K562 (cell line): ENCODE data around the gene PKHD1. TPM values are rescaled to one million over a fixed set of nuclear protein-coding genes. Genes with fewer than 3 reads are reported as not detected.

Experiments
- ATAC-seq: fragments of 200-7000 bp; cut with Tn5 transposase; 3 replicates; pipeline ENCODE4 v1.9.1; 2020; ENCODE audit warnings: moderate library complexity
- BruUV-seq: library from RNA; stranded (reverse); fragments of 400-500 nt; replicated peaks from 2 replicates; lab custom pipeline; 2021; lab: Mats Ljungman, UMichigan
- CTCF ChIA-PET: fragments of 300-600 bp; formaldehyde crosslinking; extraction: SDS; loops from one replicate; lab custom pipeline; 2021; ENCODE audit warnings: low intra/inter-chr PET ratio; lab: Yijun Ruan, JAX
- POLR2A ChIA-PET: fragments of 300-600, 350-650 bp; sonication (Branson Sonifier 250); formaldehyde crosslinking; extraction: SDS; loops from one replicate; lab custom pipeline; 2021; ENCODE audit warnings: antibody characterized with exemption, inconsistent platforms; lab: Yijun Ruan, JAX
- DNase-seq, 4 experiments: peaks; one replicate each; pipeline versions ENCODE4 v3.0.0 to v3.0.0-alpha.2; 2011 to 2018; ENCODE audit warnings: low spot score in 3 of 4, mixed read lengths in 3 of 4; ENCODE audit errors: extremely low read depth in 1 of 4
- FAIRE-seq: peaks from 2 replicates; lab custom pipeline; 2011; peaks lifted over from hg19 to GRCh38; lab: Jason Lieb, UNC
- H2AFZ ChIP-seq: 2 replicates; pipeline ENCODE4 v1.6.0; 2011; ENCODE audit warnings: low read depth, low read length, control low read depth, inconsistent platforms
- H3K27ac ChIP-seq: fragments of 200-600 bp; 3 replicates; pipeline ENCODE4 v1.8.0; 2011; ENCODE audit warnings: low read depth, mild to moderate bottlenecking, control low read depth, inconsistent platforms, low read length, moderate library complexity, mixed read lengths; ENCODE audit errors: extremely low read depth
- H3K27me3 ChIP-seq, 2 experiments: fragments of 300-600 bp in 1 of 2; 2 replicates in 1 of 2; 3 replicates in 1 of 2; pipeline versions ENCODE4 v1.6.0 to v1.8.0; 2011; ENCODE audit warnings: inconsistent platforms in 2 of 2, low read length in 2 of 2, mild to moderate bottlenecking in 1 of 2, mixed read lengths in 1 of 2, moderate library complexity in 1 of 2; ENCODE audit not compliant: control insufficient read depth in 2 of 2, insufficient read depth in 2 of 2
- H3K36me3 ChIP-seq: fragments of 300-600 bp; 3 replicates; pipeline ENCODE4 v1.8.0; 2011; ENCODE audit warnings: mild to moderate bottlenecking, low read length, inconsistent platforms; ENCODE audit not compliant: control insufficient read depth, insufficient read depth
- H3K4me1 ChIP-seq, 2 experiments: fragments of 200-600 bp in 1 of 2; replicated peaks in 1 of 2; 2 replicates in 1 of 2; 3 replicates in 1 of 2; pipeline versions ENCODE4 v1.5.1 to v1.8.0; 2011; ENCODE audit warnings: inconsistent platforms in 2 of 2, low read length in 2 of 2, mild to moderate bottlenecking in 1 of 2, mixed read lengths in 1 of 2, moderate library complexity in 1 of 2; ENCODE audit not compliant: control insufficient read depth in 2 of 2, insufficient read depth in 2 of 2
- H3K4me2 ChIP-seq: 2 replicates; pipeline ENCODE4 v1.6.1; 2011; ENCODE audit warnings: low read length, control low read depth, inconsistent platforms, mixed read lengths; ENCODE audit not compliant: insufficient read depth
- H3K4me3 ChIP-seq: fragments of 200-600 bp; sonication (generic), shearing (Covaris generic); 2 replicates; pipeline ENCODE4 v1.5.1; 2016; ENCODE audit warnings: control low read depth, inconsistent platforms
- H3K79me2 ChIP-seq: fragments of 200-600 bp; 3 replicates; pipeline ENCODE4 v1.8.0; 2011; ENCODE audit warnings: low read length, inconsistent platforms; ENCODE audit not compliant: control insufficient read depth, insufficient read depth
- H3K9ac ChIP-seq, 2 experiments: 2 replicates each; pipeline versions ENCODE4 v1.6.0 to v1.6.1; 2011; ENCODE audit warnings: low read depth in 2 of 2, low read length in 2 of 2, control low read depth in 1 of 2, inconsistent platforms in 1 of 2, mild to moderate bottlenecking in 1 of 2, mixed read lengths in 1 of 2; ENCODE audit not compliant: insufficient read depth in 1 of 2
- H3K9me1 ChIP-seq: one replicate; pipeline ENCODE4 v1.6.0; 2011; ENCODE audit warnings: inconsistent platforms, mild to moderate bottlenecking, low read length, moderate library complexity; ENCODE audit not compliant: control insufficient read depth, insufficient read depth
- H3K9me3 ChIP-seq: replicated peaks from 2 replicates; pipeline ENCODE4 v1.5.1; 2011; ENCODE audit warnings: low read depth, low read length, inconsistent platforms; ENCODE audit not compliant: control insufficient read depth, insufficient read depth
- H4K20me1 ChIP-seq: replicated peaks from 2 replicates; pipeline ENCODE4 v1.6.1; 2011; ENCODE audit warnings: low read length, inconsistent platforms, mixed read lengths; ENCODE audit not compliant: control insufficient read depth, insufficient read depth
- CHD4 ChIP-seq: fragments of 200-600 bp; sonication (generic); IDR thresholded peaks from 3 replicates; pipeline ENCODE4 v1.6.1; 2012; ENCODE audit warnings: low read depth, mild to moderate bottlenecking, mixed read lengths, low read length, inconsistent platforms; ENCODE audit not compliant: insufficient read depth, insufficient replicate concordance, poor library complexity, severe bottlenecking
- ILF3 ChIP-seq: fragments of 450-650 bp; IDR thresholded peaks from 2 replicates; pipeline ENCODE4 v1.6.1; 2018; ENCODE audit warnings: antibody characterized with exemption, mild to moderate bottlenecking, moderate library complexity, borderline replicate concordance
- YBX1 ChIP-seq: fragments of 450-650 bp; IDR thresholded peaks from 2 replicates; pipeline ENCODE4 v1.7.1; 2016; ENCODE audit warnings: mild to moderate bottlenecking
- WGBS: fragments of 100-300 bp; shearing (Covaris generic); methylation state at CpG from one replicate; pipeline ENCODE4 v1.1.6; 2016; ENCODE audit warnings: low coverage, mixed read lengths; ENCODE audit not compliant: insufficient coverage; ENCODE audit errors: missing lambda C conversion rate; 5-methylcytosine and 5-hydroxymethylcytosine counted together
- in situ Hi-C: fragments of 300-500 bp; cut with MboI; formaldehyde crosslinking; loops from 4 replicates; pipeline ENCODE4 v1.15.0; 2018; ENCODE audit warnings: inconsistent platforms, mixed read lengths
- intact Hi-C: fragments of 100-400 bp; cut with micrococcal nuclease; formaldehyde crosslinking; loops from 2 replicates; pipeline ENCODE4 v1.14.2; 2022
- polyA plus RNA-seq, 8 experiments: library from polyadenylated mRNA; depleted of rRNA in 4 of 8; stranded (reverse) in 5 of 8; unstranded in 3 of 8; fragments of >200 nt; fragmentation: Nextera tagmentation in 2 of 8; fragmentation: Illumina TruSeq in 1 of 8; extraction: Ambion mirVana in 2 of 8; extraction: Trizol in 1 of 8; gene quantifications; 2 replicates each; pipeline versions ENCODE4 v1.2.1 to v1.2.3, GENCODE V29; 2011 to 2014; ENCODE audit warnings: inconsistent platforms in 1 of 8, missing spikeins in 1 of 8
- total RNA-seq, 7 experiments: library from RNA; depleted of rRNA in 6 of 7; stranded (reverse); fragments of >200 nt in 6 of 7; fragmentation: Illumina TruSeq in 2 of 7; extraction: Trizol in 2 of 7; gene quantifications; 2 replicates each; pipeline versions ENCODE4 v1.2.1 to v1.2.3, GENCODE V29; 2011 to 2021; ENCODE audit warnings: low replicate concordance in 1 of 7
- TF ChIP-seq, protein P1 (sequence below), 2 experiments: fragments of 450-650 bp; IDR thresholded peaks; 2 replicates each; pipeline ENCODE4 v1.6.1; 2016; ENCODE audit warnings: mild to moderate bottlenecking in 2 of 2, borderline replicate concordance in 1 of 2, low read depth in 1 of 2, moderate library complexity in 1 of 2

The PKHD1 gene
- total and polyA plus RNA-seq, 9 of the 15 experiments (the other 6 are each of a cell fraction or from before 2014, with no cell fraction given) = 0.01 to 0.04 (median 0.01) TPM; not detected in 6

DNA sequence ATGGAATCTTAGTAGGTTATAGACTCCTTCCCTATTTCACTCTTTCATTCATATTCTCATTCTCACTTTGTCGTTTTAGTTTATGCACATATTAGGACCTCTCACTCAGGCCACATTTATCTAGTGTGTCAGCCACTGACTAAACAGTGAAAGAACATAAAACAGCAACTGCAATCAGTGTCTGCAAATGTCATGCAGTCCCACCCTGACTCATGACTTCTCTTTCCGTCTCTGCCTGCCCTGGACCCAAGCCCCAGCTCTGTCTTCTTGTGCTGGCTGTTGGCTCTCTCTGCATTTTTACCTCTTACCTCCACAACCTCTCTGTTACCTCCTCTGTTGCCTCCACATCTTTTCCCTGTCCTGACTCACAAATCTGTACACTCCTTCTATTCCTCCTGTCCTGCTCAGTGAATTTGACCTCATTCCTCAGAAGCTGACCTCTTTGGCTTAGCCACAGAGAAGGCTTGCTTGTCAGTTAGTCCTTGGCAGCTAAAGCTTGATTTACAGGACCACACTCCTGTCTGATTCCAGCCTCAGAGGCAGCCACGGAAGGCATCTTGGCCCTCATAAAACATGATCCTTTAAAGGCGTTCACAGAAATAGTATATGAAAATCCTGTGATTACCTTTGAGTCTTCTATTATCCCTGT lies 247.6 kb downstream of the PKHD1 start:
- no peaks in the 10 kb centered on the region for H3K4me1 ChIP-seq
- no peak overlapping the region for H3K4me3 ChIP-seq
- no peak overlapping the region for H3K4me2 ChIP-seq
- H4K20me1 ChIP-seq = no peaks in the 10 kb centered on the region
- TF ChIP-seq, protein P1, sequence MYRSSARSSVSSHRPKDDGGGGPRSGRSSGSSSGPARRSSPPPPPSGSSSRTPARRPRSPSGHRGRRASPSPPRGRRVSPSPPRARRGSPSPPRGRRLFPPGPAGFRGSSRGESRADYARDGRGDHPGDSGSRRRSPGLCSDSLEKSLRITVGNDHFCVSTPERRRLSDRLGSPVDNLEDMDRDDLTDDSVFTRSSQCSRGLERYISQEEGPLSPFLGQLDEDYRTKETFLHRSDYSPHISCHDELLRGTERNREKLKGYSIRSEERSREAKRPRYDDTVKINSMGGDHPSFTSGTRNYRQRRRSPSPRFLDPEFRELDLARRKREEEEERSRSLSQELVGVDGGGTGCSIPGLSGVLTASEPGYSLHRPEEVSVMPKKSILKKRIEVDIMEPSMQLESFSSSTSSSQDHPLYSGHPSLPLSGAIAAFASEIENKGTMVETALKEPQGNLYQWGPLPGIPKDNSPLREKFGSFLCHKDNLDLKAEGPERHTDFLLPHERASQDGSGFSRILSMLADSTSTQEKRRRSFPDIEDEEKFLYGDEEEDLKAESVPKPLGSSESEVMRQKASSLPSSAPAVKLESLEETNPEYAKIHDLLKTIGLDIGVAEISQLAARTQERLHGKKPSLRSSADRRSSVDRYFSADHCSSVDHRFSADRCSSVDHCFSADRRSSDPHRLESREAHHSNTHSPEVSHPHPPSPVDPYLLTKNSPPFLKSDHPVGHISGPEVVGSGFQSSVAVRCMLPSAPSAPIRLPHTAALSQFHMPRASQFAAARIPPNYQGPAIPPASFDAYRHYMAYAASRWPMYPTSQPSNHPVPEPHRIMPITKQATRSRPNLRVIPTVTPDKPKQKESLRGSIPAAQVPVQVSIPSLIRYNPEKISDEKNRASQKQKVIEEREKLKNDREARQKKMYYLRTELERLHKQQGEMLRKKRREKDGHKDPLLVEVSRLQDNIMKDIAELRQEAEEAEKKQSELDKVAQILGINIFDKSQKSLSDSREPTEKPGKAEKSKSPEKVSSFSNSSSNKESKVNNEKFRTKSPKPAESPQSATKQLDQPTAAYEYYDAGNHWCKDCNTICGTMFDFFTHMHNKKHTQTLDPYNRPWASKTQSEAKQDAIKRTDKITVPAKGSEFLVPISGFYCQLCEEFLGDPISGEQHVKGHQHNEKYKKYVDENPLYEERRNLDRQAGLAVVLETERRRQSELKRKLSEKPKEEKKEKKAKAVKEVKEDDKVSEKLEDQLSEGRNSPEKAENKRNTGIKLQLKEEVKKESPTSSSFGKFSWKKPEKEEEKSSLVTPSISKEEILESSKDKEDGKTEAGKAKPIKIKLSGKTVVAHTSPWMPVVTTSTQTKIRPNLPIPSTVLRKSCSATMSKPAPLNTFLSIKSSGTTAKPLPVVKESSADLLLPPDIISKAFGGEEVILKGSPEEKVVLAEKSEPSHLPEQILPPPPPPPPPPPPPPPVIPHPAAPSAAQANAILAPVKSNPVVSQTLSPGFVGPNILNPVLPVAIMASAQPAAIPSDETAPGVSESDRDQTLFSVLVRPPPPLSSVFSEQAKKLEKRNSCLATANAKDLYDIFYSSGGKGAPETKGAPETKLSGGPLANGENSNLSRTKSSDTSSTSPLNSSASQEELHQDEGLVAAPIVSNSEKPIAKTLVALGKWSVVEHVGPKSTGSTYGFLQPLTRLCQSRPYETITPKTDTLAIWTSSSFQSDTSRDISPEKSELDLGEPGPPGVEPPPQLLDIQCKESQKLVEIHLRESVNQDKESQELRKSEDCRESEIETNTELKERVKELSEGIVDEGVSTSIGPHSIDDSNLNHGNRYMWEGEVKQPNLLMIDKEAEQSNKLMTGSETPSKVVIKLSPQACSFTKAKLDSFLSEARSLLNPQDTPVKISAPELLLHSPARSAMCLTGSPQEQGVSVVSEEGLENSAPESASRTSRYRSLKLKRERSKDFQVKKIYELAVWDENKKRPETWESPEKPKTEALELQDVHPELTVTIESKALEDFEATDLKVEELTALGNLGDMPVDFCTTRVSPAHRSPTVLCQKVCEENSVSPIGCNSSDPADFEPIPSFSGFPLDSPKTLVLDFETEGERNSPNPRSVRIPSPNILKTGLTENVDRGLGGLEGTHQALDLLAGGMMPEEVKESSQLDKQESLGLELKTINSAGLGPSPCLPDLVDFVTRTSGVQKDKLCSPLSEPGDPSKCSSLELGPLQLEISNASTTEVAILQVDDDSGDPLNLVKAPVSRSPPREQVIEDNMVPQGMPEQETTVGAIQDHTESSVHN (IDR thresholded peaks at IDR 0.05; ENCODE audit: borderline replicate concordance in 1 of 2, low read depth in 1 of 2) = no peak
- TF ChIP-seq YBX1 (no peak), ILF3 (no peak), CHD4 (no peak)
- H3K9ac ChIP-seq = no peak overlapping the region
- in situ Hi-C loops (no loop called here), intact Hi-C loops (no loop called here)
- no peak overlapping the region for H2AFZ ChIP-seq
- DNase-seq (no peak), ATAC-seq (no peak), FAIRE-seq (no peak)
- H3K27me3 ChIP-seq = no peaks in the 10 kb centered on the region
- no peaks in the 10 kb centered on the region for H3K9me3 ChIP-seq
- H3K27ac ChIP-seq = no peak overlapping the region
- H3K36me3 ChIP-seq = no peaks in the 10 kb centered on the region
- H3K9me1 ChIP-seq = no peaks in the 10 kb centered on the region
- POLR2A ChIA-PET = no interaction called here
- CTCF ChIA-PET = no interaction called here
- no peaks in the 10 kb centered on the region for H3K79me2 ChIP-seq
- 3% methylated on average over 4 of the region's 4 CpGs for WGBS
- no TSS peak for BruUV-seq
